DND-41 (cell line): ENCODE measurements around the gene XRCC4.

ENCODE experiments used
- ATAC-seq: fragments of 200-7000 bp; cut with Tn5 transposase; 3 replicates; pipeline ENCODE4 v1.9.1; 2021; ENCODE audit warnings: low read depth; ENCODE audit not compliant: insufficient read depth
- DNase-seq: peaks from one replicate; pipeline ENCODE4 v3.0.0-alpha.2; 2020
- H2AFZ ChIP-seq: 2 replicates; pipeline ENCODE4 v1.6.0; 2012; ENCODE audit warnings: low read depth, low read length
- H3K27ac ChIP-seq: 2 replicates; pipeline ENCODE4 v1.5.1; 2012; ENCODE audit warnings: low read length, inconsistent platforms
- H3K27me3 ChIP-seq: fragments of 200-600 bp; sonication (generic); 2 replicates; pipeline ENCODE4 v1.6.0; 2012; ENCODE audit warnings: low read length, mild to moderate bottlenecking, inconsistent platforms; ENCODE audit not compliant: insufficient read depth, poor library complexity
- H3K36me3 ChIP-seq: 2 replicates; pipeline ENCODE4 v1.5.1; 2012; ENCODE audit warnings: low read length, inconsistent platforms; ENCODE audit not compliant: insufficient read depth
- H3K4me1 ChIP-seq: 2 replicates; pipeline ENCODE4 v1.5.1; 2012; ENCODE audit warnings: mild to moderate bottlenecking, low read length; ENCODE audit not compliant: insufficient read depth
- H3K4me2 ChIP-seq: 2 replicates; pipeline ENCODE4 v1.6.0; 2012; ENCODE audit warnings: mild to moderate bottlenecking, moderate library complexity, low read length, inconsistent platforms; ENCODE audit not compliant: insufficient read depth
- H3K4me3 ChIP-seq, 2 experiments: fragments of 200-600 bp in 1 of 2; shearing (Covaris generic) in 1 of 2; 2 replicates each; pipeline ENCODE4 v1.5.1; 2012 to 2016; ENCODE audit warnings: inconsistent platforms in 2 of 2, low read length in 2 of 2, mild to moderate bottlenecking in 2 of 2, low read depth in 1 of 2, moderate library complexity in 1 of 2
- H3K79me2 ChIP-seq: 2 replicates; pipeline ENCODE4 v1.6.0; 2012; ENCODE audit warnings: low read length, inconsistent platforms; ENCODE audit not compliant: insufficient read depth
- H3K9ac ChIP-seq: 2 replicates; pipeline ENCODE4 v1.6.0; 2012; ENCODE audit warnings: low read depth, mild to moderate bottlenecking, inconsistent platforms, low read length, moderate library complexity
- H3K9me3 ChIP-seq: 2 replicates; pipeline ENCODE4 v1.5.1; 2012; ENCODE audit warnings: low read length, moderate library complexity, mild to moderate bottlenecking, inconsistent platforms; ENCODE audit not compliant: insufficient read depth, severe bottlenecking
- H4K20me1 ChIP-seq: 2 replicates; pipeline ENCODE4 v1.6.0; 2012; ENCODE audit warnings: low read length; ENCODE audit not compliant: insufficient read depth
- CTCF ChIP-seq: IDR thresholded peaks from 2 replicates; pipeline ENCODE4 v1.5.1; 2012; ENCODE audit warnings: borderline replicate concordance, low read length, moderate library complexity, mild to moderate bottlenecking; ENCODE audit not compliant: poor library complexity, severe bottlenecking; ENCODE audit errors: extremely low read depth
- EZH2 ChIP-seq: IDR thresholded peaks from 3 replicates; pipeline ENCODE4 v1.6.1; 2012; ENCODE audit warnings: borderline replicate concordance, low read depth, mild to moderate bottlenecking, moderate library complexity, low read length, inconsistent platforms; ENCODE audit not compliant: severe bottlenecking

Gene XRCC4

GRCh38 chr5:83173826-83174225 is 96.5 kb downstream of the XRCC4 start:
- H3K4me2 ChIP-seq, result no peak overlapping the region
- no peak for ATAC-seq
- no peak for DNase-seq
- no peaks in the 10 kb centered on the region for H3K9me3 ChIP-seq
- no peaks in the 10 kb centered on the region for H3K4me1 ChIP-seq
- no peak overlapping the region for H3K4me3 ChIP-seq
- no peaks in the 10 kb centered on the region for H3K27me3 ChIP-seq
- no peak overlapping the region for H2AFZ ChIP-seq
- no peak overlapping the region for H3K27ac ChIP-seq
- H3K9ac ChIP-seq, result no peak overlapping the region
- no peaks in the 10 kb centered on the region for H3K79me2 ChIP-seq
- H3K36me3 ChIP-seq, result no peaks in the 10 kb centered on the region
- no peaks in the 10 kb centered on the region for H4K20me1 ChIP-seq
- TF ChIP-seq CTCF, result no peak

- Histone ChIP-seq H3K4me1 (no peaks in the 10 kb centered on the region), H3K27ac (no peak overlapping the region), H3K27me3 (no peaks in the 10 kb centered on the region), H3K79me2 (no peaks in the 10 kb centered on the region), H3K9me3 (no peaks in the 10 kb centered on the region), H3K9ac (no peak overlapping the region), H3K4me2 (no peak overlapping the region), H4K20me1 (no peaks in the 10 kb centered on the region), H3K36me3 (no peaks in the 10 kb centered on the region), H2AFZ (no peak overlapping the region), H3K4me3 (no peak overlapping the region)
- DNase-seq, result no peak
- TF ChIP-seq EZH2 (no peak), CTCF (no peak)
- no peak for ATAC-seq
Observed at GRCh38 chr5:83177803-83178202, 100.5 kb downstream of the XRCC4 start.

GRCh38 chr5:83179966-83180365 is 102.6 kb downstream of the XRCC4 start:
- no peak overlapping the region for H3K4me2 ChIP-seq
- H2AFZ ChIP-seq, result no peak overlapping the region
- no peaks in the 10 kb centered on the region for H3K4me1 ChIP-seq
- no peaks in the 10 kb centered on the region for H3K79me2 ChIP-seq
- no peak overlapping the region for H3K9ac ChIP-seq
- H3K27ac ChIP-seq, result no peak overlapping the region
- ATAC-seq (no peak), DNase-seq (no peak)
- H4K20me1 ChIP-seq, result no peaks in the 10 kb centered on the region
- no peaks in the 10 kb centered on the region for H3K36me3 ChIP-seq
- H3K4me3 ChIP-seq, result no peak overlapping the region
- H3K27me3 ChIP-seq, result no peaks in the 10 kb centered on the region
- TF ChIP-seq EZH2, result no peak
- TF ChIP-seq CTCF, result no peak
- no peaks in the 10 kb centered on the region for H3K9me3 ChIP-seq

- no peak for ATAC-seq
- no peak overlapping the region for H3K4me2 ChIP-seq
- no peaks in the 10 kb centered on the region for H3K79me2 ChIP-seq
- H3K9me3 ChIP-seq, result no peaks in the 10 kb centered on the region
- no peaks in the 10 kb centered on the region for H4K20me1 ChIP-seq
- TF ChIP-seq CTCF (no peak), EZH2 (no peak)
- no peak for DNase-seq
- no peaks in the 10 kb centered on the region for H3K36me3 ChIP-seq
- no peak overlapping the region for H2AFZ ChIP-seq
- no peaks in the 10 kb centered on the region for H3K27me3 ChIP-seq
- H3K4me1 ChIP-seq, result no peaks in the 10 kb centered on the region
- no peak overlapping the region for H3K27ac ChIP-seq
- no peak overlapping the region for H3K4me3 ChIP-seq
- no peak overlapping the region for H3K9ac ChIP-seq
Observed at GRCh38 chr5:83184534-83184933, 107.2 kb downstream of the XRCC4 start.
